ENCODE data around the gene SLC36A1. TPM values are rescaled to one million over a fixed set of nuclear protein-coding genes. Genes with fewer than 3 reads are reported as not detected.

The SLC36A1 gene
- total and polyA plus RNA-seq, 8 donors = 2.2 to 11.3 (median 5.5) TPM

DNA sequence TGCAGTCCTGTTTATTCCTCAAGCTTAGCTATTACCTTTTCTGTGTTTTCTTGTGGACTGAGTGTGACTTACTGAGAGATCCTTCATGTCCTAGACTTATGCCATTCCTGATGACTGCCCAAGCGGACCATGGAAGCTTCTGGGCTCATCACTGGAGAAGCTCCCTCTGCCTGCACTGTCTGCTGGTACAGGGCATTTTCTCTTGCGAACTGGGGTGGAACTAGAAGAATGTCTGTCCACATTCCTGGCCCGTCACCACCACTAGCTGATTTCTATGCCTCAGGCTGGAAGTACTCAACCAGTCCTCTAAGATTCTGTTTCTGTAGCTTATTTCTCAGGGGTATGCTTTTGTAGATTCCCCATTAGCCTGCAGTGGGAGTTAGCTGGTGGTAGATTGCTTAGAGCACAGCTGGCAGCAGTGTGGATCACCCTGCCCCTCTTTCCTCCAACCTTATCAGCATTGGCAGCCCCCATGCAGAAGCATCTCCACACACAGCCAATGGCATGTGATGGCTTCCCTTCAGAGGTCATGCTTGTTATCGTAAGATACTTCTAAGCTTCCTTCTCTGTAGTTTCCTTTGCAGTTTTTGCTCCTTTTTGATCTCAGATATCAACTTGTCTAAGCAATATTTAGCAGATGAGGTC is 12.4 kb downstream of the SLC36A1 start:
- H3K36me3 ChIP-seq = no peaks in the 10 kb centered on the region
- DNase-seq (no peak), ATAC-seq (no peak), FAIRE-seq (no peak)
- no peaks in the 10 kb centered on the region for H3K4me1 ChIP-seq
- no peak overlapping the region for H3K4me3 ChIP-seq
- intact Hi-C loops (cut with DNase I) = no loop called here
- no peaks in the 10 kb centered on the region for H3K9me3 ChIP-seq
- WGBS, 2 donors = 93 to 96% methylated on average over 4 of the region's 4 CpGs
- no peaks in the 10 kb centered on the region for H3K27me3 ChIP-seq
- no peak overlapping the region for H3K27ac ChIP-seq
- TF ChIP-seq, protein P1, sequence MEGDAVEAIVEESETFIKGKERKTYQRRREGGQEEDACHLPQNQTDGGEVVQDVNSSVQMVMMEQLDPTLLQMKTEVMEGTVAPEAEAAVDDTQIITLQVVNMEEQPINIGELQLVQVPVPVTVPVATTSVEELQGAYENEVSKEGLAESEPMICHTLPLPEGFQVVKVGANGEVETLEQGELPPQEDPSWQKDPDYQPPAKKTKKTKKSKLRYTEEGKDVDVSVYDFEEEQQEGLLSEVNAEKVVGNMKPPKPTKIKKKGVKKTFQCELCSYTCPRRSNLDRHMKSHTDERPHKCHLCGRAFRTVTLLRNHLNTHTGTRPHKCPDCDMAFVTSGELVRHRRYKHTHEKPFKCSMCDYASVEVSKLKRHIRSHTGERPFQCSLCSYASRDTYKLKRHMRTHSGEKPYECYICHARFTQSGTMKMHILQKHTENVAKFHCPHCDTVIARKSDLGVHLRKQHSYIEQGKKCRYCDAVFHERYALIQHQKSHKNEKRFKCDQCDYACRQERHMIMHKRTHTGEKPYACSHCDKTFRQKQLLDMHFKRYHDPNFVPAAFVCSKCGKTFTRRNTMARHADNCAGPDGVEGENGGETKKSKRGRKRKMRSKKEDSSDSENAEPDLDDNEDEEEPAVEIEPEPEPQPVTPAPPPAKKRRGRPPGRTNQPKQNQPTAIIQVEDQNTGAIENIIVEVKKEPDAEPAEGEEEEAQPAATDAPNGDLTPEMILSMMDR (IDR thresholded peaks at IDR 0.05) = no peak

DNA sequence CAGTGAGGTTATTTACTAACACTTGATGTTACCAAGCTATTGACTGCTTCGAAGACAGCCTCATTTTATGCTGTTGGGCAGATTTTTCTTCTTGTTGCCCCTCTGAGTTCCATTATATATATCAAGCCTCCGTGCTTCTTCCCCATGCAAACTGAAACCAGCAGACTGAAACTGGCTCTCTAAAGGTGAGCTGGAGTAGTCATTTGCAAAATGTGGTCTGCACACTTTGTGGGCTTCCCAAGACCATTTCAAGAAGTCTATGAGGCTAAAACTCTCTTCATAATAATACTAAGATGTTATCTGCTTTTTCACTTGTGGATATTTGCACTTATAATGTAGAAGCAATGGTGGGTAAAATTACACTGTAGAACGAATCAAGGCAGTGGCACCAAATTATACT is 13.9 kb downstream of the SLC36A1 start:
- FAIRE-seq (no peak), DNase-seq (no peak), ATAC-seq (no peak)
- no peak overlapping the region for H3K27ac ChIP-seq
- TF ChIP-seq, protein P1 (IDR thresholded peaks at IDR 0.05) = no peak
- no peaks in the 10 kb centered on the region for H3K4me1 ChIP-seq
- no peak overlapping the region for H3K4me3 ChIP-seq
- no peaks in the 10 kb centered on the region for H3K27me3 ChIP-seq
- H3K36me3 ChIP-seq = no peaks in the 10 kb centered on the region
- H3K9me3 ChIP-seq = no peaks in the 10 kb centered on the region
- intact Hi-C loops (cut with DNase I) = no loop called here
- WGBS, 2 donors = 85 to 87% methylated on average over 3 of the region's 3 CpGs

DNA sequence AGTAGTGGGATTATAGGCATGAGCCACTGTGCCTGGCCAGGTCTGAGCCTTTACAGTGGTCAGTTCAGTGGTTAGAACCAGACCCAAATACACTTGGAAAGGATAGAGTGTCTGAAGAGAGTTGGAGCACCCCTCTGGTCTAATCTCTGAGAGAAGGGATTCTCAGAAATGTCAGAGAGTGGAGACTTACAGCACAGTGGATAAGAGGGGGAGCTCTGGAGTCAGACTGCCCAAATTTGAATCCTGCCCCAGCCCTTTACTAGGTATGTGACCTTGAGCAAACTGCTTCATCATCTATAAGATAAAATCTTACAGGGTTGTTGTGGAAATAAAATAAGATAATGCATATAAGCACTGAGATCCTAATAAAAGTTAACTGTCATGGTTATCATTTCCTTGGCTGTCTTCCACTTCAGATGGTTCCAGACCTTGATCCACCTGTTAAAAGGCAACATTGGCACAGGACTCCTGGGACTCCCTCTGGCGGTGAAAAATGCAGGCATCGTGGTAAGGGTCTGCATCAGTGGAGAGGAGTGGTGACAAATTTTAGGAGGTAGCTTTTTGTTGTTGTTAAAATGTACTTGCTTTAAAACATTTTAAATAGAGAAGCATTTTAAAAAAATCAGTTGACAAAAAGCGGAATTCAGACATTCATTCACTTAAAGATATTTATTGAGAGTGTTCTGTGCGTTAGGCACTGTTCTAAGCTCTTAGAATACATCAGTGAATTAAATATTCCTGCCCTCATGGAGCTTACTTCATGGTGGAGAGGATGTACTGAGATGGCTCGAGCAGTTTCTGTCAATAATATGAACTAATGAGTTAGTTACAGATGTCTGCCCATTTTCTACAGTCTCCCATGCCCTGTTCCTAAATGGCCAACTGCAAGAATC is 16.0 kb downstream of the SLC36A1 start:
- ATAC-seq = no peak

DNA sequence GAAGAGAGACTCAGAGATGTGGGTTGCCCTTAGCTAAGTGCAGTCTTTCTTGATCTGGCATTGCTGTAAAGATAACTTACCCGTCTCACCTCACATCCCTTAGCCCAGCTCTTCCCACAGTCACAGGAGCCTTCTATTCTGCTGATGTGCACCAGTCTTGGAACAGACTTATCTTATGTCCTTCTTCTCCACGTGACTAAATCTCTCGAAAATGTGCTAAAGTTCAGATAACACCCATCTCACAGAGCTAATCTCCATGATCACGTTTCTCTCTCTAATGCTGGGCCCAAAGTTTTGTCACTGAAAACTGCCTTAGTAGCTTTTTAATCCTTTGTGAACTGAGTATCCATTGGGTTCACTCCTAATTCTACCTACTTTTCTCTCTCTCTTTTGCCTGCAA is 16.7 kb downstream of the SLC36A1 start:
- H3K9me3 ChIP-seq = no peaks in the 10 kb centered on the region
- no peak overlapping the region for H3K27ac ChIP-seq
- H3K4me3 ChIP-seq = no peak overlapping the region
- 62 to 64% methylated on average over 4 of the region's 4 CpGs for WGBS, 2 donors
- no peaks in the 10 kb centered on the region for H3K36me3 ChIP-seq
- DNase-seq (no peak), ATAC-seq (no peak), FAIRE-seq (no peak)
- H3K27me3 ChIP-seq = no peaks in the 10 kb centered on the region
- TF ChIP-seq, protein P1 (IDR thresholded peaks at IDR 0.05) = no peak
- no peaks in the 10 kb centered on the region for H3K4me1 ChIP-seq
- intact Hi-C loops (cut with DNase I) = no loop called here

More for the DNA sequence above, 16.0 kb downstream of the SLC36A1 start:
- Histone ChIP-seq H3K27me3 (no peaks in the 10 kb centered on the region), H3K9me3 (no peaks in the 10 kb centered on the region), H3K36me3 (no peaks in the 10 kb centered on the region), H3K4me1 (no peaks in the 10 kb centered on the region), H3K4me3 (no peak overlapping the region), H3K27ac (no peak overlapping the region)
- TF ChIP-seq, protein P1 (IDR thresholded peaks at IDR 0.05) = peak in 1 of 4 donors; percentile 6
- intact Hi-C loops (cut with DNase I) = no loop called here
- 65 to 75% methylated on average over 5 of the region's 5 CpGs for WGBS, 2 donors
- DNase-seq (no peak), FAIRE-seq (no peak)

DNA sequence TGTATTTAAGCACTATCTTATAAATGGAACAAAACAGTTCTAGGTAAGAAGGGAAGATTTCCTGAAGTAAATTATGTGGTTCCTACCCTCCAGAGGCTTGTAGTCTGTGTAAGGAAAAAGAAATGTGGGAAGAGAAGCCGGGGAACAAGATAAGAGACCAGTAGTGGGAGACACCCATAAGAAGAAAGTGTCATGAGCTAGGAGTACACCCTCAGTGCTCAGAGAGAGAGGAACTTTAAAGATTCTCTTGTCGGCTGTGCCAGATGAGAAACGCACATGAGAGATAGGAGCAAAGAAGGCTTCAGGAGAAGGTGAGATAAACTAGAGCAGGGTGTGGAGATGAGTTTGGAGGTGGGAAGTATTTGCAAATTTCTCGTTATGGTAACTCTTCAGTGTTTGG is 18.1 kb downstream of the SLC36A1 start:
- H3K4me3 ChIP-seq = no peak overlapping the region
- WGBS, 2 donors = 91 to 96% methylated on average over 4 of the region's 4 CpGs
- H3K27ac ChIP-seq = no peak overlapping the region
- no peak for ATAC-seq
- H3K4me1 ChIP-seq = no peaks in the 10 kb centered on the region
- no peaks in the 10 kb centered on the region for H3K27me3 ChIP-seq
- TF ChIP-seq, protein P1 (IDR thresholded peaks at IDR 0.05) = no peak
- intact Hi-C loops (cut with DNase I) = no loop called here
- no peak for DNase-seq
- no peaks in the 10 kb centered on the region for H3K9me3 ChIP-seq
- no peaks in the 10 kb centered on the region for H3K36me3 ChIP-seq
- no peak for FAIRE-seq

Data from pancreas (tissue), 10 donors.